ENCODE results near the gene DNER.

DNA sequence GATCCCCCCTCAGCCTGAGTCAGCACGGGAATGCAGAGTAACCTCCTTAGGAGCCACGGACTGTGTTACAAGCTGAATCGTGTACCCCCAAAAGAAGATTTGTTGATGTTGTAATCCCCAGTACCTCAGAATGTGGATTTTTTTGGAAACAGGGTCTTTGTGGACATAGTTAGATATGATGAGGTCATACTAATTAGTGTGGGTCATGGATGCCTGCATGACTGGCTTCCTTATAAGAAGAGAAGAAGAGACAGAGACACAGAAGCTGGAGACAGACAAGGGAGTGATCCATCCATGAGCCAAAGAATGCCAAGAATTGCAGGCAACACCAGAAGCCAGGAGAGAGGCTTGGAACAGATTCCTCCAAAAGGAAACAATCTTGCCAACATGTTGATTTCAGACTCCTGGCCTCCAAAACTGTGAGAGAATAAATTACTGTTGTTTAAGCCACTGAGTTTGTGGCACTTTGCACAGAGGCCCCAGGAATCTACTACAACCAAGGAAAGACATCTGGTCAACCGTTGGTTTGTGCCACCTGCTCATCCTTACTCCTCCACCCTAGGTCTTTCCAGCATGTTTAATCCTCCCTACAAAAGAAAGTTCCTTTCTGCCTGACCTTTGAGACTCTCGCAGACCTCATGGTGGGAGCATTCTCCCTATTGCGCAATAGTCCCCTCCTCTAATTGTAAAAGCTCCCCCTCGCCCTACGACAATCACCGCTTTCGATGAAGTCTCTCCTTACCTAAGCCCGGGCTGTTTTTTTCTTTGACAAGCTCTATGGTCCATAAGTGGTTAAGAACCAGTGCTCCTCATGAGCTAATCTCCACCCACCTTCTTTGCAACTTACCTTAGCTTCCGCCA lies 91.6 kb downstream of the DNER start:
- TF ChIP-seq YY1 (IDR thresholded peaks at IDR 0.05; ENCODE audit: insufficient read depth, insufficient read length) (no peak), ZNF274 (IDR thresholded peaks at IDR 0.05; ENCODE audit: low read depth, low read length) (no peak), SUZ12 (IDR thresholded peaks at IDR 0.05; ENCODE audit: extremely low read depth, insufficient read depth, insufficient read length) (no peak)
